Measurements from ENCODE around the gene KIN.
"Not testable (repeated sequence)": the region's sequence is repeated elsewhere in the genome, so short reads cannot be mapped to it uniquely, and the experiment has no call there.

The KIN gene

GRCh38 chr10:7718685-7719084, 69.1 kb downstream of the KIN start:
- DNase-seq: no peak

GRCh38 chr10:7717767-7718166, 70.0 kb downstream of the KIN start:
- DNase-seq: no peak

- DNase-seq: no peak
Observed at GRCh38 chr10:7715515-7715914, 72.3 kb downstream of the KIN start.

DNA sequence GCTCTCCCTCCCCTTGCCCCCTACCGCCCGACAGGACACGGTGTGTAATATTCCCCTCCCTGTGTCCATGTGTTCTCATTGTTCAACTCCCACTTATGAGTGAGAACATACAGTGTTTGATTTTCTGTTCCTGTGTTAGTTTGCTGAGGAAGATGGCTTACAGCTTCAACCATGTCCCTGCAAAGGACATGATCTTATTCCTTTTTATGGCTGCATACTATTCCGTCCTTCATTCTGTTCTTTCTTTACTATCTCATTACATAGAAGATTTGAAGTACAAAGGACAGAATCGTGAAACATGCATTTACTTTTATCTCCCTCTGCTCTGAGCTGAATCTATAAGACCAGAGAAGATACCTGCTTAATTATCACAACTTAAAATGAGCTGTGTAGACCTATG, 76.7 kb downstream of the KIN start:
- not testable (repeated sequence) for DNase-seq

- DNase-seq: no peak
Observed at GRCh38 chr10:7710446-7710845, 77.3 kb downstream of the KIN start.

DNA sequence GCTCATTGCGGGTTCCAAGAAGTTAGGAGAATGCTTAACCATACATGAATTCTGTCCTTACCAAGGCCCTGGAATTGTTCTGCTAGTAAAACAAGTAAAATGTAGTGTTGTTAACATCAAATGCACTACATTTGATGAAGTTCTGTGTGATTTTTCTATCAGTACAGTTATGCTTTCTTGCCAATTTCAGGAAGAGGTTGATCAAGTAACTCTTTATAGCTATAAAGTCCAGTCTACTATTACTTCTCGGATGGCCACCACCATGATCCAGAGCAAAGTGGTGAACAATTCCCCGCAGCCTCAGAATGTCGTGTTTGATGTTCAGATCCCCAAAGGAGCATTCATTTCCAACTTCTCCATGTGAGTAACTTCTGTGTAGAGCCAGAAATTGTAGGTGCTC, 79.0 kb downstream of the KIN start:
- DNase-seq: no peak

- DNase-seq: no peak
Observed at GRCh38 chr10:7707858-7708622, 79.8 kb downstream of the KIN start.

- no peak for DNase-seq
Observed at GRCh38 chr10:7707102-7707501, 80.7 kb downstream of the KIN start.

DNA sequence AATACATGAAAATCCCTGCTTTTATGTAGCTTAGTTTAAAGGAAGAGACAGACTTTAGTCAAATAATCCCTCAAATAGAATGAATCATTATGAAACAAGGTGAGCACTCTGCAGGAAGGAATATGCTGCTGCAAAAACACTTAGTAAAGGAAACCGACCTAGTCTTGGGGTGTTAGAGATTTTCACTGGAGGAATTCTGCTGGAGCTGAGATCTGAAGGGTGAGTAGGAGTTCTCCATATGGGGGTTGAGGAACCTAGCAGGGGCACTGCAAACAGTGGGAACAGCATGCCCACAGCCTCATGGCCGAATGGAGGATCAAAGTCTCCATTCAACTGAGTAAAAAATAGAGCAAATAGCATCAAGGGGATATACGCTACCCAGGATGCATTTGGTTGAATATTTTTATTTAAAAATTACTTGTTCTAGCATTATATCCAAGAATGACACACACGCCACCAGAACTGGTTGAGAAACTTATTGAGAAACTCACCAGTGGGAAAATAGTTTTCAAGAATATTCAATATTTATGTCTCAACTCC, 81.2 kb downstream of the KIN start:
- DNase-seq: no peak

DNA sequence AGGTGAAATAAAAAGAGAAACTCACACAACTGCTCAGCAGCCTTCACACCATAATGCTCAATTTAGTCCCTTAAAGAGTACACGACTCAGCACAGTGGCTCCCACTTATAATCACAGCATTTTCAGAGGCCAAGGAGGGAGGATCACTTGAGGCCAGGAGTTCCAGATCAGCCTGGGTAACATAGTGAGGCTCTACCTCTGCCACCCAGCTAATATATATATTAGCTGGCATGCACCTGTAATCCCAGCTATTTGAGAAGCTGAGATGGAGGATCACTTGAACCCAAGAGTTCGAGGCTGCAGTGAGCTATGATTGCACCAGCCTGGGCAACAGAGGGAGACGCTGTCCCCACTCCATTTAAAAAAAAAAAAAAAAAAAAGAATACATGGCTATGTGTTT, 82.5 kb downstream of the KIN start:
- no peak for DNase-seq

GRCh38 chr10:7704071-7705016, 83.4 kb downstream of the KIN start:
- no peak for DNase-seq

DNA sequence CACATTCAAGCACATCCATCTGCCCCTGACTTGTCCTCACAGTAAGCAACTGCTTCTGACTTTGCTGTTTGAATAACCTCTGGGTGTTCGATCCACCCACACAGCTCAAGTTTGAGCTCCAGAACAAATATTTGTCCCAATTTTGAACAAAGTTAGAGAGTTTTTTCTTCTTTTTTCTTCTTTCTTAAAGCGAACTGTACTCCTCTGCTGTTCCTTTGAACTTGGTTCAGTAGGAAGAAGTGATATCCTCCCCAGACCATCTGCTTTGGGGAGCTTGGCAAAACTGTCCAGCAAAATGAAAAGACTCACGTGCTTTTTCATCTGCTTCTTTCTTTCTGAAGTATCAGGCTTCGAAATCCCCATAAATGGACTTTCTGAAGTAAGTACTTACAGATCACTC, 84.7 kb downstream of the KIN start, which contains the start of gene ITIH2:
Gene ITIH2 (plus strand): TSS at position 177 of the 400 bp plus-strand sequence. CDS start 119 bp downstream, at position 296.
- no peak for DNase-seq

- DNase-seq: no peak
Observed at GRCh38 chr10:7702288-7702812, 85.4 kb downstream of the KIN start.

DNA sequence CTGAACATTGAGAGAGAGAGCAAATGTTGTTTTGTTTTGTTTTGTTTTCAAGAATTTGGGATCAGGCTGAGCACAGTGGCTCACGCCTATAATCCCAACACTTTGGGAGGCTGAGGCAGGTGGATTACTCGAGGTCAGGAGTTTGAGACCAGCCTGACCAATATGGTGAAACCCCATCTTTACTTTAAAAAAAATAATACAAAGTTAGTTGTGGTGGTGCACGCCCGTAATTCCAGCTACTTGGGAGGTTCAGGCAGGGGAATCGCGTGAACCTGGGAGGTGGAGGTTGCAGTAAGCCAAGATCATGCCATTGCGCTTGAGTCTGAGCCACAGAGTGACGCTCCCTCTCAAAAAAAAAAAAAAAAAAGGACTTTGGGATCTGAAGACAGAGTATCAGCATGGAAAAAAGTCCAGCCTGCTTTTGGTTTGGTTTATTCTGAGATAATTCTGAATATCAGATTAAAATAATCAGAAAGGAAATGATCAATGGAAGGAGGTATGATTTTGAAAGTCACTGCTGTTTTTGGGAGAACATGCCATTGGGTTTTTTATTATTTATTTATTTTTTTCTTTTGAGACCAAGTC, 86.5 kb downstream of the KIN start:
- DNase-seq: no peak
